Hematopoietic multipotent progenitor cell treated with erythropoietin and hydrocortisone succinate and interleukin-3 and kit ligand, for 6 days (in vitro differentiated cells): Measurements from ENCODE around the gene ILK.

Experiments used
- DNase-seq: peaks from one replicate; pipeline ENCODE4 v3.0.0-alpha.2; 2015

ILK gene

DNA sequence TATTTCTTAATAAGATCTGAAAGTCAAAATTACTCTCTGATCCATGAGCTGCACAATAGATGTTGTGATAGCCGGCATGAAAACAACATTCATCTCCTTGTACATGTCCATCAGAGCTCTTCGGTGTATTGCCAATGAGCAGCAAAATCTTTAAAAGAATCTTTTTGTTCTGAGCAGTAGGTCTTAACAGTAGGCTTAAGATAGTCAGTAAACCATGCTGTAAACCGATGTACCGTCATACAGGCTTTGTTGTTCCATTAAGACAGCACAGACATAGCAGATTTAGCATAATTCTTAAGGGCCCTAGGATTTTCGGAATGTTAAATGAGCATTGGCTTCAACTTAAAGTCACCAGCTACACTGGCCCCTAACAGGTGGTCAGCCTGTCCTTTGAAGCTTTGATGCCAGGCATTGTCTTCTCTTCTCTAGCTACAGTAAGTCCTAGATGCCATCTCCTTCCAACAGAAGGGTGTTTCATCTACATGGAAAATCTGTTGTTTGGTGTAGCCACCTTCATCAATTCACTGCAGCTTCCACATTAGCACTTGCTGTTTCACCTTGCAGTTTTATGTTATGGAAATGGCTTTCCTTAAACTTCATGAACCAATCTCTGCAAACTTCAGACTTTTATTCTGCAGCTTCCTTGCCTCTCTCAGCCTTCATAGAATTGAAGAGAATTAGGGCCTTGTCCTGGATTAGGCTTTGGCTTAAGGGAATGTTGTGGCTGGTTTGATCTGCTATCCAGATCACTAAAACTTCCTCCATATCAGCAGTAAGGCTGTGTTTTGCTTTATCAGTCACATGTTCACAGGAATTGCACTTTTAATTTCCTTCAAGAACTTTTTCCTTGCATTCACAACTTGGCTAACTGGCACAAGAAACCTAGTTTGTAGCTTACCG, 28.5 kb upstream of the ILK start:
- DNase-seq = no peak

GRCh38 chr11:6576471-6577373, 26.9 kb upstream of the ILK start:
- peak; percentile 61 for DNase-seq

DNA sequence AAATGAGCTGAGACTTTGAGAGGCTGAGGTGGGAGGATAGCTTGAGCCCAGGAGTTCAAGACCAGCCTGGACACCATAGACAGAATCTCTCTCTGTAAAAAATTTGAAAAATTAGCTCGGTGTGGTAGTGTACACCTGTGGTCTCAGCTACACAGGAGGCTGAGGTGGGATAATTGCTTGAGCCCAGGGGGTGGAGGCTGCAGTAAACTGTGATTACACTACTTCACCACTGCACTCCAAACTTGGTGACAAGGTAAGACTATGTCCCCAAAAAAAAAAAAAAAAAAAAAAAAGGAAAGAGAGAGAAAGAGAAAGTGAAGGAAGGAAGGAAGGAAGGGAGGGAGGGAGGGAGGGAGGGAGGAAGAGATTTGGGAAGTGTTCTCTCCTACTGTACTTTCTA, 25.4 kb upstream of the ILK start:
- DNase-seq = no peak

DNA sequence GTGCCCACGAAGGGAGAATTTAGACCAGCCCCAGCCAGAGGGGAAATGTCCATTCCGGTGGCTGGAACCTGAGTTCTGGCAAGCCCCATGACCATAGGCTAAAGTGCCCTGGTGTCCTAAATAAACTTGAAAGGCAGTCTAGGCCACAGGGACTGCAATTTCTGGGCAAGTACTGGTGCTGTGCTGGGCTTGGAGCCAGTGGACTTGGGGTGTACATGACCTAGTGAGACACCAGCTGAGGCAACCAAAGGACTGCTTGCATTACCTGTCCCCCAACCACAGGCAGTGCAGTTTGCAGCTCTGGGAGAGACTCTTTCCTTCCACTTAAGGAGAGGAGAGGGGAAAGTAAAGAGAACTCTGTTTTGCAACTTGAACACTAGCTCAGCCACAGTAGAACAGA, 23.9 kb upstream of the ILK start:
- no peak for DNase-seq

GRCh38 chr11:6583584-6583983, 20.0 kb upstream of the ILK start:
- DNase-seq = no peak

GRCh38 chr11:6584528-6584927, 19.0 kb upstream of the ILK start:
- DNase-seq = no peak

- DNase-seq = no peak
Measured at GRCh38 chr11:6586434-6587359, 16.9 kb upstream of the ILK start.

GRCh38 chr11:6587360-6587953, 16.1 kb upstream of the ILK start:
- no peak for DNase-seq

- DNase-seq = no peak
Measured at GRCh38 chr11:6588018-6588417, 15.6 kb upstream of the ILK start.

DNA sequence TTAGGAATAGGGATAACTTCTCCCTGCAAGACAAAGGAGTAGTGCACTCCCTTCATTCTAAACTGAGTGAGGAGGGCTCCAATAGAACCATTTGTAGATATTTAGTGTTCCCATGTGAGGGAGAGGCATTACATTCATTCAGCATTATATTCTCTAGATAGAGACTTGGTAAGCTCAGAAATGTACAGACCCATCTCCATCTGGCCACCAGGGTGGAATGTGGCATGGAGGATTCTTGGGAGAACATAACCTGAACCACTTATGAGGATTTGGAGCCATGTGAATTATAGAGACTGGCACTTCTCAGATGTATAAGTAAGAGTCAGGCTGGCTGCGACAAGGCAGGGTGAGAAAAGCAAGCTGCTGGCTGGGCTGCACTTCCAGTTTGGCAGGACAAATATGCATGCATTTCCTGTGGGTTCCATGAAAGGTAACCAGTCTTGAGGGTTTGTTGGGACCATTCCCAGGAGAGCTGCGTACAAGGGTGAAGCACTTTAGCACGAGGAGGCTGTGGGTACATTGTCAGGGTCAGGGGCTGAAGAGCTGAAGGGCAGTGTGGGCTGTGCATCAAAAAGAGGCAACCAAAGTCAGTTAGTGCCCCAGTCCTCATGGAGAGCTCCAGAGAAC, 9.3 kb upstream of the ILK start:
- DNase-seq = no peak

- DNase-seq = no peak
Measured at GRCh38 chr11:6596239-6596877, 7.2 kb upstream of the ILK start.

- no peak for DNase-seq
Measured at GRCh38 chr11:6598555-6598954, 5.0 kb upstream of the ILK start.

GRCh38 chr11:6599449-6599848, 4.1 kb upstream of the ILK start:
- no peak for DNase-seq

- DNase-seq = no peak
Measured at GRCh38 chr11:6599881-6600390, 3.6 kb upstream of the ILK start.

GRCh38 chr11:6601041-6601461, 2.5 kb upstream of the ILK start:
- DNase-seq = no peak

GRCh38 chr11:6602096-6602940, 1.3 kb upstream of the ILK start:
- DNase-seq = no peak

- DNase-seq = peak; percentile 80
Measured at GRCh38 chr11:6604081-6604626, 580 bp downstream of the ILK start.

- DNase-seq = no peak
Measured at GRCh38 chr11:6604790-6605189, 1.2 kb downstream of the ILK start.

GRCh38 chr11:6606471-6607189, 3.1 kb downstream of the ILK start:
- peak; percentile 86 for DNase-seq
